ENCODE results near the gene ABCA9. TPM values are rescaled to one million over a fixed set of nuclear protein-coding genes. Genes with fewer than 3 reads are reported as not detected.
"Not testable (repeated sequence)": the region's sequence is repeated elsewhere in the genome, so short reads cannot be mapped to it uniquely, and the experiment has no call there.

Gene ABCA9
- total RNA-seq, 1 donor = 23.2 TPM

GRCh38 chr17:69078864-69079263 lies 18.1 kb upstream of the ABCA9 start:
- no peaks in the 10 kb centered on the region for H3K27me3 ChIP-seq (ENCODE audit: insufficient read depth, low read length)
- H3K27ac ChIP-seq (ENCODE audit: low read depth, low read length) = no peak overlapping the region
- TF ChIP-seq, protein P1, sequence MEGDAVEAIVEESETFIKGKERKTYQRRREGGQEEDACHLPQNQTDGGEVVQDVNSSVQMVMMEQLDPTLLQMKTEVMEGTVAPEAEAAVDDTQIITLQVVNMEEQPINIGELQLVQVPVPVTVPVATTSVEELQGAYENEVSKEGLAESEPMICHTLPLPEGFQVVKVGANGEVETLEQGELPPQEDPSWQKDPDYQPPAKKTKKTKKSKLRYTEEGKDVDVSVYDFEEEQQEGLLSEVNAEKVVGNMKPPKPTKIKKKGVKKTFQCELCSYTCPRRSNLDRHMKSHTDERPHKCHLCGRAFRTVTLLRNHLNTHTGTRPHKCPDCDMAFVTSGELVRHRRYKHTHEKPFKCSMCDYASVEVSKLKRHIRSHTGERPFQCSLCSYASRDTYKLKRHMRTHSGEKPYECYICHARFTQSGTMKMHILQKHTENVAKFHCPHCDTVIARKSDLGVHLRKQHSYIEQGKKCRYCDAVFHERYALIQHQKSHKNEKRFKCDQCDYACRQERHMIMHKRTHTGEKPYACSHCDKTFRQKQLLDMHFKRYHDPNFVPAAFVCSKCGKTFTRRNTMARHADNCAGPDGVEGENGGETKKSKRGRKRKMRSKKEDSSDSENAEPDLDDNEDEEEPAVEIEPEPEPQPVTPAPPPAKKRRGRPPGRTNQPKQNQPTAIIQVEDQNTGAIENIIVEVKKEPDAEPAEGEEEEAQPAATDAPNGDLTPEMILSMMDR (IDR thresholded peaks at IDR 0.05; ENCODE audit: extremely low read depth, low read depth, low read length) = no peak
- no peaks in the 10 kb centered on the region for H4K20me1 ChIP-seq (ENCODE audit: insufficient read depth, low read length)
- no peaks in the 10 kb centered on the region for H3K79me2 ChIP-seq (ENCODE audit: insufficient read depth, low read length)
- H3K9me3 ChIP-seq (ENCODE audit: low read depth, low read length) = peaks cover 2% of the 10 kb centered on the region
- H2AFZ ChIP-seq (ENCODE audit: low read length) = no peak overlapping the region
- H3K4me1 ChIP-seq (ENCODE audit: insufficient read depth, low read length) = no peaks in the 10 kb centered on the region
- no peaks in the 10 kb centered on the region for H3K36me3 ChIP-seq (ENCODE audit: insufficient read depth, low read length)
- no peak overlapping the region for H3K4me2 ChIP-seq (ENCODE audit: insufficient read depth, low read length)
- no peak overlapping the region for H3K4me3 ChIP-seq (ENCODE audit: insufficient read depth, low read length)
- no peak for DNase-seq (ENCODE audit: insufficient read length, low spot score, missing footprints)

GRCh38 chr17:69075823-69076222 lies 15.1 kb upstream of the ABCA9 start:
- no peaks in the 10 kb centered on the region for H3K36me3 ChIP-seq (ENCODE audit: insufficient read depth, low read length)
- no peaks in the 10 kb centered on the region for H3K27me3 ChIP-seq (ENCODE audit: insufficient read depth, low read length)
- H4K20me1 ChIP-seq (ENCODE audit: insufficient read depth, low read length) = no peaks in the 10 kb centered on the region
- no peaks in the 10 kb centered on the region for H3K79me2 ChIP-seq (ENCODE audit: insufficient read depth, low read length)
- H2AFZ ChIP-seq (ENCODE audit: low read length) = no peak overlapping the region
- no peak overlapping the region for H3K4me2 ChIP-seq (ENCODE audit: insufficient read depth, low read length)
- DNase-seq (ENCODE audit: insufficient read length, low spot score, missing footprints) = no peak
- no peaks in the 10 kb centered on the region for H3K9me3 ChIP-seq (ENCODE audit: low read depth, low read length)
- no peak overlapping the region for H3K4me3 ChIP-seq (ENCODE audit: insufficient read depth, low read length)
- TF ChIP-seq, protein P1 (IDR thresholded peaks at IDR 0.05; ENCODE audit: extremely low read depth, low read depth, low read length) = no peak
- H3K4me1 ChIP-seq (ENCODE audit: insufficient read depth, low read length) = no peaks in the 10 kb centered on the region
- no peak overlapping the region for H3K27ac ChIP-seq (ENCODE audit: low read depth, low read length)

DNA sequence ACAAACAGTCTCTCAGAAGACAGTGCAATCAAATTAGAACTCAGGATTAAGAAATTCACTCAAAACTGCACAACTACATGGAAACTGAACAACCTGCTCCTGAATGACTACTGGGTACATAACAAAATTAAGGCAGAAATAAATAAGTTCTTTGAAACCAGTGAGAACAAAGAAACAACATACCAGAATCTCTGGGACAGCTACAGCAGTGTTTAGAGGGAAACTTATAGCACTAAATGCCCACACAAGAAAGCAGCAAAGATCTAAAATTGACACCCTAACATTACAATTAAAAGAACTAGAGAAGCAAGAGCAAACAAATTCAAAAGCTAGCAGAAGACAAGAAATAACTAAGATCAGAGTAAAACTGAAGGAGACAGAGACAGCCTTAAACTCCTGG lies 12.7 kb upstream of the ABCA9 start:
- H3K36me3 ChIP-seq (ENCODE audit: insufficient read depth, low read length); H3K27me3 ChIP-seq (ENCODE audit: insufficient read depth, low read length); H3K4me3 ChIP-seq (ENCODE audit: insufficient read depth, low read length); H3K27ac ChIP-seq (ENCODE audit: low read depth, low read length); H3K4me1 ChIP-seq (ENCODE audit: insufficient read depth, low read length); H3K4me2 ChIP-seq (ENCODE audit: insufficient read depth, low read length); H3K79me2 ChIP-seq (ENCODE audit: insufficient read depth, low read length); H2AFZ ChIP-seq (ENCODE audit: low read length); DNase-seq (ENCODE audit: insufficient read length, low spot score, missing footprints); H3K9me3 ChIP-seq (ENCODE audit: low read depth, low read length); H4K20me1 ChIP-seq (ENCODE audit: insufficient read depth, low read length): not testable (repeated sequence)

DNA sequence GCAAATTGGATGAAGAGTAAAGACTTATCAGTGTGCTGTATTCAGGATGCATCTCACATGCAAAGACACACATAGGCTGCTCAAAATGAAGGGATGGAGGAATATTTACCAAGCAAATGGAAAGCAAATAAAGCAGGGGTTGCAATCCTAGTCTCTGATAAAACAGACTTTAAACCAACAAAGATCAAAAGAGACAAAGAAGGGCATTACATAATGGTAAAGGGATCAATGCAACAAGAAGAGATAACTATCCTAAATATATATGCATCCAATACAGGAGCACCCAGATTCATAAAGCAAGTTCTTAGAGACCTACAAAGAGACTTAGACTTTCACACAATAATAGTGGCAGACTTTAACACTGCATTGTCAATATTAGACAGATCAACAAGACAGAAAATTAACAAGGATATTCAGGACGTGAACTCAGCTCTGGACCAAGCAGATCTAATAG lies 12.1 kb upstream of the ABCA9 start:
- not testable (repeated sequence) for H3K27ac ChIP-seq (ENCODE audit: low read depth, low read length); H2AFZ ChIP-seq (ENCODE audit: low read length); H4K20me1 ChIP-seq (ENCODE audit: insufficient read depth, low read length); H3K4me1 ChIP-seq (ENCODE audit: insufficient read depth, low read length); H3K4me3 ChIP-seq (ENCODE audit: insufficient read depth, low read length); H3K36me3 ChIP-seq (ENCODE audit: insufficient read depth, low read length); H3K9me3 ChIP-seq (ENCODE audit: low read depth, low read length); H3K27me3 ChIP-seq (ENCODE audit: insufficient read depth, low read length); DNase-seq (ENCODE audit: insufficient read length, low spot score, missing footprints); H3K4me2 ChIP-seq (ENCODE audit: insufficient read depth, low read length); H3K79me2 ChIP-seq (ENCODE audit: insufficient read depth, low read length)

DNA sequence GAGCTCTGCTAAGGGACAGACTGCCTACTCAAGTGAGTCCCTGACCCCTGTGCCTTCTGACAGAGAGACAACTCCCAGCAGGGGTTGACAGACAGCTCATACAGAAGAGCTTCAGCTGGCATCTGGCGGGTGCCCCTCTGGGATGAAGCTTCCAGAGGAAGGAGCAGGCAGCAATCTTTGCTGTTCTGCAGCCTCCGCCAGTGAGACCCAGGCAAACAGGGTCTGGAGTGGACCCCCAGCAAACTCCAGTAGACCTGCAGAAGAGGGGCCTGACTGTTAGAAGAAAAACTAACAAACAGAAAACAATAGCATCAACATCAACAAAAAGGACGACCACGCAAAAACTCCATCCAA lies 10.5 kb upstream of the ABCA9 start:
- H3K79me2 ChIP-seq (ENCODE audit: insufficient read depth, low read length); H3K36me3 ChIP-seq (ENCODE audit: insufficient read depth, low read length); H3K4me1 ChIP-seq (ENCODE audit: insufficient read depth, low read length); H4K20me1 ChIP-seq (ENCODE audit: insufficient read depth, low read length); H2AFZ ChIP-seq (ENCODE audit: low read length); H3K27ac ChIP-seq (ENCODE audit: low read depth, low read length); H3K4me2 ChIP-seq (ENCODE audit: insufficient read depth, low read length); DNase-seq (ENCODE audit: insufficient read length, low spot score, missing footprints); H3K4me3 ChIP-seq (ENCODE audit: insufficient read depth, low read length); H3K9me3 ChIP-seq (ENCODE audit: low read depth, low read length); H3K27me3 ChIP-seq (ENCODE audit: insufficient read depth, low read length): not testable (repeated sequence)

- DNase-seq (ENCODE audit: insufficient read length, low spot score, missing footprints); H3K79me2 ChIP-seq (ENCODE audit: insufficient read depth, low read length); H3K27ac ChIP-seq (ENCODE audit: low read depth, low read length); H3K9me3 ChIP-seq (ENCODE audit: low read depth, low read length); H3K4me3 ChIP-seq (ENCODE audit: insufficient read depth, low read length); H3K4me1 ChIP-seq (ENCODE audit: insufficient read depth, low read length); H3K36me3 ChIP-seq (ENCODE audit: insufficient read depth, low read length); H3K27me3 ChIP-seq (ENCODE audit: insufficient read depth, low read length); H3K4me2 ChIP-seq (ENCODE audit: insufficient read depth, low read length); H4K20me1 ChIP-seq (ENCODE audit: insufficient read depth, low read length): not testable (repeated sequence)
- H2AFZ ChIP-seq (ENCODE audit: low read length) = peak overlapping the region; percentile 62
These were observed 9.9 kb upstream of the ABCA9 start for GRCh38 chr17:69070378-69071232.

All from osteoblast (primary cell).